Neural cell (in vitro differentiated cells): ENCODE measurements around the gene CCNDBP1.

Experiments used
- EZH2 ChIP-seq: fragments of 200-600, 300-800 bp; shearing (Covaris generic), sonication (generic); IDR thresholded peaks from 2 replicates; pipeline ENCODE4 v1.6.1; 2014; ENCODE audit warnings: antibody characterized with exemption, low read length, borderline replicate concordance, mild to moderate bottlenecking; ENCODE audit not compliant: insufficient read depth, poor library complexity, severe bottlenecking
- MXI1 ChIP-seq: fragments of 450-650 bp; conservative IDR thresholded peaks from 2 replicates; pipeline ENCODE4 v1.6.1; 2014; ENCODE audit warnings: antibody characterized with exemption, mild to moderate bottlenecking; ENCODE audit not compliant: poor library complexity, severe bottlenecking
- POLR2AphosphoS5 ChIP-seq: IDR thresholded peaks from 2 replicates; pipeline ENCODE4 v1.6.1; 2012
- RAD21 ChIP-seq: fragments of 450-650 bp; conservative IDR thresholded peaks from 2 replicates; pipeline ENCODE4 v1.6.1; 2014; ENCODE audit warnings: antibody characterized with exemption, mild to moderate bottlenecking, moderate library complexity
- SMC3 ChIP-seq: fragments of 450-650 bp; conservative IDR thresholded peaks from 2 replicates; pipeline ENCODE4 v1.6.1; 2014; ENCODE audit warnings: antibody characterized with exemption, mild to moderate bottlenecking, moderate library complexity; ENCODE audit not compliant: poor library complexity
- TAF1 ChIP-seq: IDR thresholded peaks from 2 replicates; pipeline ENCODE4 v1.6.1; 2012; ENCODE audit warnings: low read depth
- TF ChIP-seq, protein P1 (sequence below): IDR thresholded peaks from 2 replicates; pipeline ENCODE4 v1.6.1; 2012; ENCODE audit warnings: borderline replicate concordance
- TF ChIP-seq, protein P2 (sequence below): fragments of 450-650 bp; IDR thresholded peaks from 2 replicates; pipeline ENCODE4 v1.5.1; 2014; ENCODE audit warnings: antibody characterized with exemption, mild to moderate bottlenecking, moderate library complexity; ENCODE audit not compliant: poor library complexity, severe bottlenecking

- TF ChIP-seq, protein P1, sequence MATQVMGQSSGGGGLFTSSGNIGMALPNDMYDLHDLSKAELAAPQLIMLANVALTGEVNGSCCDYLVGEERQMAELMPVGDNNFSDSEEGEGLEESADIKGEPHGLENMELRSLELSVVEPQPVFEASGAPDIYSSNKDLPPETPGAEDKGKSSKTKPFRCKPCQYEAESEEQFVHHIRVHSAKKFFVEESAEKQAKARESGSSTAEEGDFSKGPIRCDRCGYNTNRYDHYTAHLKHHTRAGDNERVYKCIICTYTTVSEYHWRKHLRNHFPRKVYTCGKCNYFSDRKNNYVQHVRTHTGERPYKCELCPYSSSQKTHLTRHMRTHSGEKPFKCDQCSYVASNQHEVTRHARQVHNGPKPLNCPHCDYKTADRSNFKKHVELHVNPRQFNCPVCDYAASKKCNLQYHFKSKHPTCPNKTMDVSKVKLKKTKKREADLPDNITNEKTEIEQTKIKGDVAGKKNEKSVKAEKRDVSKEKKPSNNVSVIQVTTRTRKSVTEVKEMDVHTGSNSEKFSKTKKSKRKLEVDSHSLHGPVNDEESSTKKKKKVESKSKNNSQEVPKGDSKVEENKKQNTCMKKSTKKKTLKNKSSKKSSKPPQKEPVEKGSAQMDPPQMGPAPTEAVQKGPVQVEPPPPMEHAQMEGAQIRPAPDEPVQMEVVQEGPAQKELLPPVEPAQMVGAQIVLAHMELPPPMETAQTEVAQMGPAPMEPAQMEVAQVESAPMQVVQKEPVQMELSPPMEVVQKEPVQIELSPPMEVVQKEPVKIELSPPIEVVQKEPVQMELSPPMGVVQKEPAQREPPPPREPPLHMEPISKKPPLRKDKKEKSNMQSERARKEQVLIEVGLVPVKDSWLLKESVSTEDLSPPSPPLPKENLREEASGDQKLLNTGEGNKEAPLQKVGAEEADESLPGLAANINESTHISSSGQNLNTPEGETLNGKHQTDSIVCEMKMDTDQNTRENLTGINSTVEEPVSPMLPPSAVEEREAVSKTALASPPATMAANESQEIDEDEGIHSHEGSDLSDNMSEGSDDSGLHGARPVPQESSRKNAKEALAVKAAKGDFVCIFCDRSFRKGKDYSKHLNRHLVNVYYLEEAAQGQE = no peak
- TF ChIP-seq, protein P2, sequence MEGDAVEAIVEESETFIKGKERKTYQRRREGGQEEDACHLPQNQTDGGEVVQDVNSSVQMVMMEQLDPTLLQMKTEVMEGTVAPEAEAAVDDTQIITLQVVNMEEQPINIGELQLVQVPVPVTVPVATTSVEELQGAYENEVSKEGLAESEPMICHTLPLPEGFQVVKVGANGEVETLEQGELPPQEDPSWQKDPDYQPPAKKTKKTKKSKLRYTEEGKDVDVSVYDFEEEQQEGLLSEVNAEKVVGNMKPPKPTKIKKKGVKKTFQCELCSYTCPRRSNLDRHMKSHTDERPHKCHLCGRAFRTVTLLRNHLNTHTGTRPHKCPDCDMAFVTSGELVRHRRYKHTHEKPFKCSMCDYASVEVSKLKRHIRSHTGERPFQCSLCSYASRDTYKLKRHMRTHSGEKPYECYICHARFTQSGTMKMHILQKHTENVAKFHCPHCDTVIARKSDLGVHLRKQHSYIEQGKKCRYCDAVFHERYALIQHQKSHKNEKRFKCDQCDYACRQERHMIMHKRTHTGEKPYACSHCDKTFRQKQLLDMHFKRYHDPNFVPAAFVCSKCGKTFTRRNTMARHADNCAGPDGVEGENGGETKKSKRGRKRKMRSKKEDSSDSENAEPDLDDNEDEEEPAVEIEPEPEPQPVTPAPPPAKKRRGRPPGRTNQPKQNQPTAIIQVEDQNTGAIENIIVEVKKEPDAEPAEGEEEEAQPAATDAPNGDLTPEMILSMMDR = no peak
- TF ChIP-seq RAD21 = no peak
- no peak for TF ChIP-seq MXI1
- no peak for TF ChIP-seq EZH2
- TF ChIP-seq POLR2AphosphoS5 = no peak
- no peak for TF ChIP-seq SMC3
- TF ChIP-seq TAF1 = no peak
Observed at GRCh38 chr15:43219929-43220928, 35.0 kb downstream of the CCNDBP1 start.
